Subcutaneous adipose tissue (tissue), 4 donors: Measurements from ENCODE around the gene PRIMA1. TPM values are rescaled to one million over a fixed set of nuclear protein-coding genes. Genes with fewer than 3 reads are reported as not detected.

Experiments used
- total RNA-seq, 4 donors: library from RNA; depleted of rRNA; stranded (reverse); fragments of >200 nt; gene quantifications; one replicate each; pipeline ENCODE4 v1.1.0, GENCODE V29; 2016
- TF ChIP-seq, protein P1 (sequence below): fragments of 450-650 bp; IDR thresholded peaks from one replicate; pipeline ENCODE4 v1.5.1; 2016; ENCODE audit warnings: low read depth, mild to moderate bottlenecking, control low read depth, antibody characterized with exemption, moderate library complexity

Gene PRIMA1
- total RNA-seq, 4 donors from 2014 or later: 0.51 to 1.3 (median 0.80) TPM

GRCh38 chr14:93720981-93721483 lies 67.3 kb downstream of the PRIMA1 start:
- TF ChIP-seq, protein P1, sequence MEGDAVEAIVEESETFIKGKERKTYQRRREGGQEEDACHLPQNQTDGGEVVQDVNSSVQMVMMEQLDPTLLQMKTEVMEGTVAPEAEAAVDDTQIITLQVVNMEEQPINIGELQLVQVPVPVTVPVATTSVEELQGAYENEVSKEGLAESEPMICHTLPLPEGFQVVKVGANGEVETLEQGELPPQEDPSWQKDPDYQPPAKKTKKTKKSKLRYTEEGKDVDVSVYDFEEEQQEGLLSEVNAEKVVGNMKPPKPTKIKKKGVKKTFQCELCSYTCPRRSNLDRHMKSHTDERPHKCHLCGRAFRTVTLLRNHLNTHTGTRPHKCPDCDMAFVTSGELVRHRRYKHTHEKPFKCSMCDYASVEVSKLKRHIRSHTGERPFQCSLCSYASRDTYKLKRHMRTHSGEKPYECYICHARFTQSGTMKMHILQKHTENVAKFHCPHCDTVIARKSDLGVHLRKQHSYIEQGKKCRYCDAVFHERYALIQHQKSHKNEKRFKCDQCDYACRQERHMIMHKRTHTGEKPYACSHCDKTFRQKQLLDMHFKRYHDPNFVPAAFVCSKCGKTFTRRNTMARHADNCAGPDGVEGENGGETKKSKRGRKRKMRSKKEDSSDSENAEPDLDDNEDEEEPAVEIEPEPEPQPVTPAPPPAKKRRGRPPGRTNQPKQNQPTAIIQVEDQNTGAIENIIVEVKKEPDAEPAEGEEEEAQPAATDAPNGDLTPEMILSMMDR: no peak

DNA sequence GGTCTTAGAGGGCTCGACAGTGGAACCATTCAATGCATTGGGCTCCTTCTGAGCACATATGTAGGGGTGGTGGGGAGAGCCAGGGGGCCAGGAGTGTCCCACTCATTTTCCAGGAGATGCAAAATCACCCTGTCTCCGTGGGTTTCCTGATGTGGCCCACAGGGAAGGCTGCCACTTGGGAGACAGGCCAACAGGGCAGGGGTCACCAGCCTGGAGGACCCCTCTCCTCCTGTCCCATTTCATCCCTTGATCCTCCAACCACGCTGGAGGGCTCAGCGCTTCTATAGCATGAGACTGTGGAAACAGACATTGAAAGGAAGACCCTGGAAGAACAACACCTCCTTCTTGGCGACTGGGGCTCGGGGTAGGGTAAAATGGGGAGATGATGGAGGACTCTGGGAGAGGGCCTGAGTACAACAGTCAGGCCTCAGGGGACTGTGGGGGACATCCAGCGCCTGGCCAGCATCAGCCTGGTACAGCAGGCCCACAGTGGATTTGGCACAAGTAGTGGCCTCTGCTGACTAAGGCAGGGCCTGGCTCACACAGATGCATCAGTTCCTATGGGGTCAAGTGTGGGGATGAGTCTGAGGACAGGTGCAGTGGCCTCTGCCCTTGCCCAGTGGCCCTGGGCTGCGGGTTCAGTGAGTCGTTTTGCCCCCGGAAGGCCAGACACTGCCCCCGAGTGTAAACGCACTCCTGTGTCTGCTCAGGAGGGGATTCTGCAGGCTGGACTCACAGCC lies 68.0 kb downstream of the PRIMA1 start:
- TF ChIP-seq, protein P1: no peak

- TF ChIP-seq, protein P1: no peak
These were observed 69.0 kb downstream of the PRIMA1 start for GRCh38 chr14:93719256-93719655.

DNA sequence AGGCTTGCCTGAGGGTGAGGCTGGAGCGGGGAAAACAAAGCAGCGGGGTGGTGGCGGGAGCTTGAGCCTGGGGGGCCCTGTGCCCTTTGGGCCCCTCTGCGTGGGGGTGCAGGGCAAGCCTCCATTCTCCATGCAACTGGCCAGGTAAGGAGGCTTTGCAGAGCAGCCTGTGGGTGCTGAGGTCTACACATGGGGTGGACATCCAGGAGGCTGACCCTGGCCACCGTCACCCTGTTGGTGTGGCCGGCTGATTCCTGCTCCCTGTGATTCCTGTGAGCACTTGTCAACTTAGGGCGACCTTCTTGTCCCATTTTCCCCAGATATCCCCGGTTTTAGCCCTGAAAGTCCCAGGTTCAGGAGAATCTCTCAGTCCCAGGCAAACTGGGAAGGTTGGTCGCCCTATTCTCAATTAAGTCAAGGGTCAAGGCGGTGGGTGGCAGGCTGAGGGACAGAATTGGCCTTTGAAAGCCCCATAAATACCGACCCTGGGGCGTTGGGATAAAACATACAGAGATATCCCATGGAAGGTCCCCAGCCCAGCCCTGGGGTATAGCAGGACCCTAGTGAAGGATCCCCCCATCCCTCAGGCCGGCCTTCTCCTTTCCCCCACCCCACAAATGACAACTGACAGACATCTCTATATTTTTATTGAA lies 70.5 kb downstream of the PRIMA1 start:
- TF ChIP-seq, protein P1: no peak

- TF ChIP-seq, protein P1: no peak
These were observed 71.3 kb downstream of the PRIMA1 start for GRCh38 chr14:93716746-93717667.

DNA sequence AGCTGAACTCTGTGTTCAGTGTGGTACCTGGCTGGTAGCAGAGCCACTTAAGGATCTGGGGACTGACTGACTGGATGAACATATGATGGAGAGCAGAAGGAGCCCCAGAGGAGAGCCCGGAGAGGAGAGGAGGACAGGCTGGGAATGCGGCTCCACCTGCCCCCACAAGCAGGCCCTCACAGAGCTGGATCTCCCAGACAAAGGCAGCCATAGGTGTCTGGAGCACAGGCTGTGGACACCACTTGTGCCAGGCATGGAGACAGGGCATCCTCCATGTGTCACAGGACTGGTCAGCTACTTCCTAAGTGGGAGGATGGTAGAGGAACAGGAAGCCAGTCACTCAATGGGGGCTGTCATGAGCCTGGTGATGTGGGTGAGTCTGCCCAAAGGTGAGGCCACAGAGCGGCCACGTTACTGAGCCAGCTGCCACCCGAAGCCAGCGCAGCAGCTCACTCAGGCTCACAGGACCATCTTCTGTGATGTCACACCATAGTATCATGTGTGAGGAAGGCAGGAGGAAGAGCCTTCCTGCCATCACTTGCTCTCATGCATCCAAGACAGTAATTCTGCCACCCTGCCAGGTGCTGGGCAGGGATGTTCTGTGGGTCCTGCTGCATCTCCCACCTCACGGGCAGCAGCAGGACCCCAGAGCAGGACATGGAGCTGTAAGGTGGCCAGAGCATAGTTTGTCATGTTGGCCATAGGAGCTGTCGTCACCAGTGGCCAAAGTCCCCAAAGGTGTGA lies 72.1 kb downstream of the PRIMA1 start:
- TF ChIP-seq, protein P1: no peak
